ENCODE measurements around the gene UBFD1.

DNA sequence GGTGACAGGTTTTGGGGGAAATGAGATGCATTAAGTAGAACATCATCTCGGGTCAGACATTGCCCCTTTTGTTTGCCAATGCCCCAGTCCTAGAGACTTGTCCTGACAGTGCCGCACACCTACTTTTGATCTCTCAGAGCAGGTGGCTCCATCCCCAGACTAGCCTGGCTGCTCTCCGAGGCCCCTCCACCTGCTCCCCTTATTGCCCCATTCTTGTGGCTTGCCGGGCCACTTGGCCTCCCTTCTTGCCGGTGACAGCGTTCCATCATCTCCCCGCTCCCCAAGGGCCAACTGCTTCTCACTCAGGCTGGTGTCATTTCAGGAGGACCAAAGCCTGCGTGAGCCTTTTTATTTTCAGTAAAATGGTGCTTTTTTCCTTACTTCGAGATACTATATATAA lies 14.9 kb downstream of the UBFD1 start:
- no peak for TF ChIP-seq ZNF274 (IDR thresholded peaks at IDR 0.05; ENCODE audit: low read depth, low read length)
- no peak for TF ChIP-seq YY1 (IDR thresholded peaks at IDR 0.05; ENCODE audit: insufficient read depth, insufficient read length)

Data from NT2/D1 (cell line).